ENCODE measurements around the gene PARN.
A peak's percentile ranks its signal among the peaks of the same experiment; 100 is the strongest.
"Not testable (repeated sequence)": the region's sequence is repeated elsewhere in the genome, so short reads cannot be mapped to it uniquely, and the experiment has no call there.

PARN gene

GRCh38 chr16:14632693-14633569, 2.9 kb upstream of the PARN start, which contains the start of gene BFAR:
TSS of gene BFAR (plus strand) at chr16:14632951. CDS start at chr16:14644347, 11,396 bp downstream.
- DNase-seq: peak; percentile 99

- DNase-seq: not testable (repeated sequence)
These were observed 715 bp upstream of the PARN start for GRCh38 chr16:14630620-14631330.

GRCh38 chr16:14629612-14629918, 495 bp downstream of the PARN start:
- peak; percentile 6 for DNase-seq

GRCh38 chr16:14628806-14629611, 1.1 kb downstream of the PARN start:
- DNase-seq: no peak

- DNase-seq: no peak
These were observed 3.0 kb downstream of the PARN start for GRCh38 chr16:14627078-14627477.

GRCh38 chr16:14618566-14618965, 11.5 kb downstream of the PARN start:
- no peak for DNase-seq

- DNase-seq: no peak
These were observed 13.8 kb downstream of the PARN start for GRCh38 chr16:14616280-14616679.

GRCh38 chr16:14613991-14614390, 16.1 kb downstream of the PARN start:
- DNase-seq: no peak

GRCh38 chr16:14611660-14612059, 18.4 kb downstream of the PARN start:
- no peak for DNase-seq

GRCh38 chr16:14609716-14610115, 20.3 kb downstream of the PARN start:
- no peak for DNase-seq

GRCh38 chr16:14608604-14609003, 21.5 kb downstream of the PARN start:
- no peak for DNase-seq

- DNase-seq: no peak
These were observed 21.9 kb downstream of the PARN start for GRCh38 chr16:14608111-14608566.

- DNase-seq: no peak
These were observed 24.0 kb downstream of the PARN start for GRCh38 chr16:14606102-14606501.

GRCh38 chr16:14602443-14602963, 27.6 kb downstream of the PARN start:
- DNase-seq: no peak

- no peak for DNase-seq
These were observed 29.9 kb downstream of the PARN start for GRCh38 chr16:14600164-14600563.

GRCh38 chr16:14586637-14587305, 43.3 kb downstream of the PARN start:
- DNase-seq: no peak

GRCh38 chr16:14585287-14585686, 44.8 kb downstream of the PARN start:
- DNase-seq: no peak

GRCh38 chr16:14580926-14581325, 49.1 kb downstream of the PARN start:
- DNase-seq: not testable (repeated sequence)

- DNase-seq: no peak
These were observed 50.8 kb downstream of the PARN start for GRCh38 chr16:14579266-14579665.

GRCh38 chr16:14576532-14576931, 53.5 kb downstream of the PARN start:
- no peak for DNase-seq

GRCh38 chr16:14576069-14576468, 54.0 kb downstream of the PARN start:
- no peak for DNase-seq

GRCh38 chr16:14574698-14575415, 55.2 kb downstream of the PARN start:
- DNase-seq: not testable (repeated sequence)
